NCI-H2196 (cell line): ENCODE data around the gene FGD2.
"Not testable (repeated sequence)": the region's sequence is repeated elsewhere in the genome, so short reads cannot be mapped to it uniquely, and the experiment has no call there.

ENCODE experiments used
- DNase-seq: peaks from one replicate; lab custom pipeline; 2025; ENCODE audit not compliant: unreplicated experiment; lab: John Stamatoyannopoulos, UW

The FGD2 gene

DNA sequence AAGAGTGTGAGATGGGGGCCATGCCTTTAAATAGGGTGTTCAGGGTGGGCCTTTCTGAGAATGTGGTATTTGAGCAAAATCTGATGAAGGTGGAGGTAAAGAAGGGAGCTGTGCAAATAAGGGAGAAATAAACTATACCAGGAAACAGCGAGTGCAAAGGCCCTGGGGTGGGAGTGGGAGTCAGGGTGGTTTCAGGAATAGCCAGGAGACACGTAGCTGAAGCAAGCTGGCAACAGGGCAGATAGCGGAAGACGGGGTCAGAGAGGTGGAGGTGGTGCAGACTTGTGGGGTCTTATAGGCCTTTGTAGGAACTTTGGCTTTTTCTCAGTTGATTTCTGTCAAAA, 51.6 kb downstream of the FGD2 start:
- DNase-seq = no peak

DNA sequence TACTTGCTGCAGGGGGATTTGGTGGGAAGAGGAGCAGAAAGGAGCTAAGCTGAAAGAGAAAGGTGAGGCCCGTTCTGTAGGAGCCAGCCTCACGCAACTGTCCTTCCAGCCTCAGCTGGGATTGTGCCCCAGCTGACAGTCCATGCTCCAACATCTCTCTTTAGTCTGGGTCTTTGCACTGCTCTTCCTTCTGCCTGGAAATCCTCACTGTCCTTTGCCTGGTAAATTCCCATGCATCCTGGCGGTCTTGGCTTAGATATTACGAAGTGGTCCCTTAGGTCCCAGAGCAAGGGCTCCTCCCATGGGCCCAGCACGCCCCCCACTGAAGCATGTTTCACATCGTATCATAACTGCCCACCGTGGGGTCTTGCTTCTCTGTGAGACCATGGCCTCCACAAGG, 52.2 kb downstream of the FGD2 start:
- DNase-seq = no peak

DNA sequence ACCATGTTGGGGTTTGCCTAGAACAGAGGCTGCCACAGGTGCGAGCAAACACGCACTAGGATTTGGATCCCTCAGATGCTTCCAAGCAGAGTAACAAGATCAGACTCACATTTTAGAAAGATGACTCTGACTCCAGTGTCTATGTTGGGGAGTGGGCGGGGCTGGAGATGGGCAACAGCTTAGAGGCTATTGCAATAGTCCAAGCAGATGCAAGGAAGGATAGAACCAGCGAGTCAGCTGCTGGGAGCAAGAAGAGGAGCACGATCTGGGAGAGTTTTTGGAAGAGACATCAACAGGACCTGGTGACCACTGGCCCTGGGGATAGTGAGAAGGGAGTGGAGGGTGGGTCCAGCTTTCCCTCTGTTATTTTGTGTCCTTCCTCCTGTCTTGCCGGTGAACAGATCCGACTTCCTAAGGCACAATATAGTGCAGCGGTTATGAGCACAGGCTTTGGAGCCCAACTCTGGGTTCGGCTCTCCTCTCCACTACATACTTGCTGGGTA, 52.7 kb downstream of the FGD2 start:
- no peak for DNase-seq

DNA sequence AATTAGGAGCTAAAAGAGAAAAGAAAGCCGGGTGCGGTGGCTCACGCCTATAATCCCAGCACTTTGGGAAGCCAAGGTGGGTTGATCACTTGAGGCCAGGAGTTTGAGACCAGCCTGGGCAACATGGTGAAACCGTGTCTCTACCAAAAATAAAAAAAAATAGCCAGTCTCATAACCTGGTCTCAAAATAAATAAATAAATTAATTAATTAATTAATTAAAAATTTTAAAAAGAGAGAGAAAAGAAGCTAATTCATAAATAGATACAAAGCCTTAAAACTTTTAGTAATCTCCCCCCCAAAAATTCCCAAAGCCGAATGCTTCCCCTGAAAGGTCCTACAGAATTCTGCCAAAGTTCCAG, 53.5 kb downstream of the FGD2 start:
- DNase-seq = not testable (repeated sequence)

DNA sequence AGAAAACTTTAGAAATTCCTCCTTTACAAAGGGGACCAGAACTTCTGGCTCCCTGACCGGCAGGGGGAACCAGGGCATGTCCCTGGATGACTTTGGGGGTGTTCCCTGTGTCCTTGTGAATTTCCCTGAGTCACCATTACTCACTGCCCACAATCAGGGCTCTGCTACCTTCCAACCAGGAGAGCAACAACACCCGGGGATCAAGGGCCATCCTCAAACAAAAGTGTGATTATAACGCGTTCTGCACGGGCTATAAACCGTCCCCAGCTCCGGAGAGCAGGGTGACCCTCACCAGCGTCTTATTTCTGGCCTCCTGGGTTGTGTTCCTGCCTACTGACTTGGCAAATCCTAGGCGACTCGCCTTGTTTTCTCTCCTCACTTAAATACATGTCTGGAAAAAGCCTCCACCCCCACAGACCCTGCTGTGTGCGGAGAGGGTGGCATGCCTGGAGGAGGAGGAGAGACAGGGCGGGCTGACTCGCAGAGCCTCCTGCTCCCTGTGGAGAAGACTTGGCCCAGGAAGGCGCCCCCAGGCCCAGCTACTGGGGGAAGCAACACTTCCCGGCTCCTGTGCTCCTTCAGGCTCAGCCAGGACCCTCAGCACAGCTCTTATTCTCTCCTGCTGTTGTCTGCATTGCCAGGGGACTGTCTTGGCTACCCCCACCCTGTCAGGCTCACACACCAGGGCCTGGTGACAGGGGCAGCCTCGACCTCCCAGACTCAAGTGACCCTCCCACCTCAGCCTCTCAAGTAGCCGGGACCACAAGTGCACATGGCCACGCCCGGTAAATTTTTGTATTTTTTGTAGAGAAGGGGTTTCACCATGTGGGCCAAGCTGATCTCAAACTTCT, 54.1 kb downstream of the FGD2 start:
- DNase-seq = no peak

DNA sequence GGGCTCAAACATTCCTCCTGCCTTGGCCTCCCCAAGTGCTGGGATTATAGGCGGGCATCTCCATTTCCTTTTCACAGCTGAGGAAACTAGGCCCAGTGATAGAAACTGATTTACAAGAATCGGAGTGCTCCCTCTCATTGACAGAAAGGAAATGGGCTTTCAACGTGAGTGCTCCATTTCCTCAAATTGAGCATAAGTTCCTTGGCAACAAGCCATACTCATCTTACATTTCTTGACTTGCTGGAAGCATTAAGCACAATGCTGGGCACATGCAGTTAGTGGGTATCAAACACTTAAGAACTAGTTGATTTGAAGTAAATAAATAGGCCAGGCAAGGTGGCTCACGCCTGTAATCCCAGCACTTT, 54.7 kb downstream of the FGD2 start:
- DNase-seq = no peak

DNA sequence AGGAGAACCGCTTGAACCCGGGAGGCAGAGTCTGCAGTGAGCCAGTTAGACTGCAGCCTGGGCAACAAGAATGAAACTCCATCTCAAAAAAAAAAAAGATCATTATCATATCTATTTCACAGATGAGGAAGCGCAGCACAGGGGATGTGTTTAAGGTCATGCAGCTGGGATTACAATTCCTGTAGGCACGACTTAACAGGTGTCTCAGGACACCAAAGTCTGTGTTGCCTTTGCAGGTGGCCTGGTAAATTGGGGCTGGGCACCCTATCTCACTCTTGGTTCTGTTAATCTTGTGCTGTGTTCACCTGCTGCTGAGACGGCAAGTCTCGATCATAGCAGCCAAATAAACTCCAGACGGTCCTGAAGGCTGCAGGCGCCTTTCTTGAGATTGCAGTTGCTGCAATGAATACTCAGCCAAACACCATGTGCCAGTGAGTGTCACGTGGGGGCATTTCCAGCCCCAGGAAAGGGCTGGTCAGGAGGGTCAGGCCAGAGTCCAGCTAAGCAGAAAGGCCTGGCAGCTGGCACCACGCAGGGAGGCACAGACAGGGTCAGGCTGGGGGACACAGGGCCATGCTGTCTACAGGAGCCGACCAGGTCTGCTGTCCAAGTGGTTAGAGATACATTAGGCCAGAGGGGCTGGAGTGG, 55.8 kb downstream of the FGD2 start:
- peak; percentile 44 for DNase-seq

DNA sequence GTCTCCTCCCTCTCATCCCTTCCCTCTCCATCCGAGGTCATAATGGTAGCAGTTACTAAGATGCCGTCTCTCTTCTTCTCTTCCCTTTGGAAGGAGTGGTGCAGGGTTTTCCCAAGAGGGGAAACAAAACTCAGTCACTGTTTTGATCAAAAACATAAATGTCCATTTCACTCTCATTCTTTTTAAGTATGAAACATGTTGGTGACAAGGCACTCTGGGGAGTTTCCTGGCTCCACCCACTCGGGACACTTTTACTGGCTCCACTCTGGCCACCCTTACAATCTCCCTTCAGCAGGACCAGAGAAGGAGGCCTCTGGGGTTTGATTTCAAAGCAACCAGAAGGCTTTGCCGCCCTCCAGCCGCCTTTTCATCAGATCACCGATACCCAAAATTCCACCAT, 57.0 kb downstream of the FGD2 start:
- no peak for DNase-seq

DNA sequence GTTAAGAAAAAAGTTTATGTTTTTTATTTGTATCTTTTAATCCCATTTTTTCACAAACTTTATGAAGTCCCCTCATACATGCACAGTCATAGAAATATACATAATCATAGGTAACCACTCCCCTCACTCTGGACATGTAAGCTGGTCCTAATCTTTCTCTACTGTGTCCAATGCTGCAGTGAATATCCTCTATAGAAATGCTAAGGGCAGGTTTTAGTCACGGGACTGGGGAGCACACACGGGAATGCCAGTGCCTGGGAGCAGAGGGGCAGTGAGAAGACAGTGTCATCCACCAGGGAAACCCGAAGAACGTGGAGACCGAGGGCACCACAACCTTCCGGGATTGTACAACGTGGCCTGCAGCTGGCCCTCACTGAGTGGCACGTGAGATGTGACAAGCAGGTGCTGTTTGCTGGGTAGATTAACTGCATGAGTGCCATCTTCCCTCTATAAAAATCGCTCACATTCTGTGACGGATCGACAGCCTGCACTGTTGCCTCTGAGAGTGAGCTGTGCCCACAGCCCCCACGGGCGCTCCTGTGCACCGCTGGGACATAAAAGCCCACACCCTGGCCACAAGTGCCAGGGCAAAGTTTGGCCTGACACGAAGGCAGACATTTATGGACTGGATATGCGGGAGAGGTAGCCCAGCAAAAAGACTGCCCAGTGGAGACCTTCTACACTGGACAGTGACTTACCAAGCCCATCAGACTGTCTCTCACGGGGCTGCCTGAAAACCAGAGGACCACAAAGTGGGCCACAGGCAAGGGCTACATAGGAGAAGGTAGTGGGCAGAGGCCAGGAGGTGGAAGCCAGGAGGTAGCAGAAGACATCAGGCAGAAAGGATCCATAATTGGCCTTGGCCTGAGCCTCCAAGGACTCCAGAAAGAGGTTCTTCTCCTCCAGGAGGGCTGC, 63.2 kb downstream of the FGD2 start:
- DNase-seq = no peak

DNA sequence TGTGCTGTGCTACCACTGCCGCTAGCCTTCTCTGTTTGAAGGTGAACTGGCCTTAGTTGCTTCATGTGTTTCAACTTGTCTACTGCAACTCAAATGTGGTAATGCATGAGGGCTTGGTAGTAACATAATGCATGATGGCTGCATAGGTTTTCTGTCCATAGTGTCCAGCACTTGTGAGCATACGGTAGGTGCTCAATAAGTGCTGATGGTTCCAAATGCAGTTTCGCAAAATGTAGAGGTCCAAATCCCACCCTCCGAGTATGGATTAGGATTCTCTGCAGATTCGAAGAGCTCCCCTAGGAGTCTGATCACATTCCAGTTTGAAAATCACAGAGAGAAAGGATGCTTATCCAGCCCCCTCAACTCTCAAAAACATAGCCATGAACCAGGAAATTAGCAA, 64.2 kb downstream of the FGD2 start:
- DNase-seq = no peak

DNA sequence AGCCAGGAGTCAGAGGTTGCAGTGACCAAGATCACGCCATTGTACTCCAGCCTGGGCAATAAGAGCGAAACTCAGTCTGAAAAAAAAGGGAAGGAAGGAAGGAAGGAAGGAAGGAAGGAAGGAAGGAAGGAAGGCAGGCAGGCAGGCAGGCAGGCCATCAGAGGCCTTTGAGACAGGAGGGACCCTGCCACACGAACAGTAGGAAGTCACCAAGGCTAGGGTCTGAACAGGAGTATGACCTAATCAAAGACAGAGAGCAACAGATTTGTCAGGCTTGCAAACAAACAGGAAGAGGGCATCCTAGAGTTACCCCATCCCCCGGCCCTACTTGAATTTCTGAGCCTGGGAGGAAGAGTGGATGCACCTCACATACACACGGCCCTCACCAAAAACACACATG, 67.1 kb downstream of the FGD2 start:
- DNase-seq = no peak

DNA sequence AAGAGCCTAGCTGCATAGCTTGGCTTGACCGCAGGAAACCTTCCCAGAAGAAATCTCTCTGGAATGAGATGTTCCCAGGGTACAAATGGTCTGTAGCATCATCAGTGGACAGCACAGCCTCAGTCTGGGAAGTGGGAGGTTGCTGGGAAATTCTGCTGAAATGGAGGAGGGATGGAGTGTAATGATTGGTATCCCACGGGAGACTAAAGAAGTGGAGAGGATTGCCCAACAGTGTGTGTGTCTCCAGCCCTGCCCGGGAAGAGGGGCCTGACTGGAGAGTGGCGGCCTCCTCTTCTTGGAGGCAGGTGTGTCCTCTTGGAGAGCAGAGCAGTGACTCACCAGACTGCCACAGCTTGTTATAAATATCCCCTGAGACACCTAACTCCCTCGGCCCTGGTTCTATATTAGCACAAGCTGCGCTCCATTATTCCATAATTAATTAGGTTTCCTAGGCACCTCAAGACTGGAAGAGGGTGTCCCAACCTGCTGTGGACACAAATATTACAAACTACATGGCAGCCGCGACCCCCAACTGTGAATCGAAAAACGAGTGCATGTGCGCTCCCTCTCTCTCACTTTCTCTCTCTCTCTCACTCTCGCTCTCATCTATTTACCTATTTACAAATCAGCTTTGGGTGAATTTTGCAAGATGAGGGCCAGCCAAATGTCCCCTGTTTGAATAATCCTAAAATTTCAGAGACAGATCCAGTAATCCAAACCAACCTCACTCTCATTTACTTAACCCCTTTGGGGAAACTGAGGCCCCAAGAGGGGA, 68.8 kb downstream of the FGD2 start:
- no peak for DNase-seq

DNA sequence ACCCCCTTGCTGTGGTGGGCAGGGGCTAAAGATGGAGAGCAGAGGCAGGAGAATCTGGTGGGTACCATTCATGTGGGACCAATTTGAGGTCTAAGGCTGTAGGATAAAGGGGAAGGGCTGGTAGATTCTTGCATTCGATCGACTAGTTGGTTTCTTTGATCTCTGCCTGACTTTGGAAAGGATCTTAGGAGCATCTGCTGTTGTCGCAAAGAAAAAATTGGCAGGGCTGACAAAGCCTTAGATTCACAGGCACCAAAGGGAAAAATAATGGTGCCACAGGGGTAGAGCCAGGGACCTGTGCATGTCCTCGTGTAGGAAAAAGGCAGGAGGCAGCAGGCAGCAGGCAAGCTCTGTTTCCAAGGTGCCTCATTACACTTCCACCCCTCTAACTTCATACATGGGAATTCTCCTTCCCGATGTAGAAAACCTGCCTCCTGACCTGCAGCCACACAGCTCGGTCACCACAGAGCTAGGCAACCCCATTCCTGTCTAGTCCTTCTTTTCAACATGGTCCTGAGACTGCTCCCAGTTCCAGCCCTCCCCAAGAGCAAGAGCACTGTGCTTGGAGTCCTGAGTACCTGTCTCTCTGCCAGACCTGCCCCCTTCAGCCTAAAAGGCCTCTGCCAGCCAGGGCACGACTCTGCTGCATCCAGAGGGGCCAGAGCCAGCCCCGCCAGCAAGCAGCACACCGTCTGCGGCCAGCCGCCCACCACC, 71.9 kb downstream of the FGD2 start:
- no peak for DNase-seq

DNA sequence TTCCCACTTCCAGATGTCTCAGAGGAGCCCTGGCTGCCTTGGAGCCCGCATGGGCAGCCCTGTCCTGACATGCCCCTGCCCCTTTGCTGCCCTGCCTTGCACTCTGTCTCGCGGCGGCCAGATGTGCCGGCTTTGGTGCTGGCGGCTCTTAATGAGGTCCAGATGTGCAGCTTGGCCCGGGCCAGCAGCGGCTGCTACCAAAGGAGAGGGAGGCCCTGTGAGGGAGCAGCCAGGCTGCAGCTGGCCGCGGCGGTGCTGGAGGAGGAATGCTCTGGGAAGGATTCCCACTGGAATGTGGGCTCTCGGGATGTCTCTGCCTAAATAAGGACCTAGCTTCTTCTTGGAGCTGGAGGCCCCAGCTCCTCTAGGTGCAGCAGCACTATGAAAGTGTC, 72.4 kb downstream of the FGD2 start:
- DNase-seq = no peak
